GM18520 (cell line): ENCODE data around the gene CFAP53.
"Not testable (repeated sequence)": the region's sequence is repeated elsewhere in the genome, so short reads cannot be mapped to it uniquely, and the experiment has no call there.

ENCODE experiments used
- ATAC-seq: cut with Tn5 transposase; IDR thresholded peaks from one replicate; pipeline ENCODE4 v1.9.1; 2021; ENCODE audit not compliant: unreplicated experiment

CFAP53 gene

GRCh38 chr18:50274044-50274442, 7.7 kb upstream of the CFAP53 start:
- ATAC-seq = no peak

- ATAC-seq = no peak
These were observed 7.1 kb upstream of the CFAP53 start for GRCh38 chr18:50273203-50274043.

- ATAC-seq = no peak
These were observed 6.3 kb upstream of the CFAP53 start for GRCh38 chr18:50272568-50272967.

- peak; percentile 74 for ATAC-seq
These were observed 1.9 kb upstream of the CFAP53 start for GRCh38 chr18:50268022-50268747.

- ATAC-seq = no peak
These were observed 3.3 kb downstream of the CFAP53 start for GRCh38 chr18:50262977-50263376.

- ATAC-seq = no peak
These were observed 15.4 kb downstream of the CFAP53 start for GRCh38 chr18:50250935-50251334.

GRCh38 chr18:50249576-50249975, 16.7 kb downstream of the CFAP53 start:
- ATAC-seq = no peak

GRCh38 chr18:50247561-50247960, 18.7 kb downstream of the CFAP53 start:
- ATAC-seq = no peak

- not testable (repeated sequence) for ATAC-seq
These were observed 24.5 kb downstream of the CFAP53 start for GRCh38 chr18:50241768-50242167.

- ATAC-seq = no peak
These were observed 26.2 kb downstream of the CFAP53 start for GRCh38 chr18:50240080-50240563.

GRCh38 chr18:50232419-50232818, 33.9 kb downstream of the CFAP53 start:
- ATAC-seq = no peak

- peak; percentile 68 for ATAC-seq
These were observed 34.7 kb downstream of the CFAP53 start for GRCh38 chr18:50231621-50232020.

GRCh38 chr18:50220249-50220648, 46.0 kb downstream of the CFAP53 start:
- not testable (repeated sequence) for ATAC-seq

- peak; percentile 65 for ATAC-seq
These were observed 47.7 kb downstream of the CFAP53 start for GRCh38 chr18:50218432-50219197.

GRCh38 chr18:50209311-50209710, 57.0 kb downstream of the CFAP53 start:
- no peak for ATAC-seq

GRCh38 chr18:50207722-50208121, 58.6 kb downstream of the CFAP53 start:
- no peak for ATAC-seq

GRCh38 chr18:50203801-50204604, 62.3 kb downstream of the CFAP53 start:
- ATAC-seq = no peak

- no peak for ATAC-seq
These were observed 64.7 kb downstream of the CFAP53 start for GRCh38 chr18:50201476-50202018.

- no peak for ATAC-seq
These were observed 66.4 kb downstream of the CFAP53 start for GRCh38 chr18:50199921-50200320.

- no peak for ATAC-seq
These were observed 66.9 kb downstream of the CFAP53 start for GRCh38 chr18:50199346-50199855.
